GM12878 (cell line): ENCODE results near the gene FAM227B. TPM values are rescaled to one million over a fixed set of nuclear protein-coding genes. Genes with fewer than 3 reads are reported as not detected.

Experiments used
- ATAC-seq: fragments of 200-7000 bp; cut with Tn5 transposase; 3 replicates; pipeline ENCODE4 v1.9.1; 2020; ENCODE audit warnings: mild to moderate bottlenecking, moderate library complexity
- BruUV-seq: library from RNA; stranded (reverse); fragments of 400-500 nt; replicated peaks from 2 replicates; lab custom pipeline; 2021; lab: Mats Ljungman, UMichigan
- CTCF ChIA-PET: fragments of 300-600 bp; sonication (Branson Sonifier 250); formaldehyde crosslinking; extraction: SDS; loops from one replicate; lab custom pipeline; 2021; ENCODE audit warnings: inconsistent platforms; lab: Yijun Ruan, JAX
- POLR2A ChIA-PET: fragments of 350-600 bp; formaldehyde crosslinking; extraction: SDS; loops from one replicate; lab custom pipeline; 2021; ENCODE audit warnings: inconsistent platforms; lab: Charles Lee
- RAD21 ChIA-PET: fragments of 300-600 bp; sonication (Branson Sonifier 250); formaldehyde crosslinking; loops from one replicate; lab custom pipeline; 2023; ENCODE audit warnings: antibody characterized with exemption; ENCODE audit not compliant: unreplicated experiment; lab: Charles Lee
- SMC1A ChIA-PET: fragments of 300-600 bp; sonication (Branson Sonifier 250); formaldehyde crosslinking; loops from one replicate; lab custom pipeline; 2023; ENCODE audit not compliant: unreplicated experiment, uncharacterized antibody; lab: Charles Lee
- DNase-seq: peaks from one replicate; pipeline ENCODE4 v3.0.0-alpha.2; 2011; ENCODE audit warnings: low read depth, low spot score
- FAIRE-seq: peaks from 3 replicates; lab custom pipeline; 2011; peaks lifted over from hg19 to GRCh38; lab: Jason Lieb, UNC
- H2AFZ ChIP-seq: 2 replicates; pipeline ENCODE4 v1.6.0; 2011; ENCODE audit warnings: low read depth, low read length, control low read depth; ENCODE audit not compliant: control insufficient read depth
- H3K27ac ChIP-seq: 2 replicates; pipeline ENCODE4 v1.5.1; 2011; ENCODE audit warnings: control low read depth; ENCODE audit not compliant: control insufficient read depth, insufficient read depth
- H3K27me3 ChIP-seq, 2 experiments: replicated peaks in 1 of 2; 2 replicates each; pipeline versions ENCODE4 v1.6.0 to v1.6.1; 2011; ENCODE audit warnings: low read length in 1 of 2; ENCODE audit not compliant: control insufficient read depth in 2 of 2, insufficient read depth in 2 of 2
- H3K36me3 ChIP-seq, 2 experiments: 2 replicates each; pipeline ENCODE4 v1.5.1; 2011; ENCODE audit warnings: low read length in 1 of 2; ENCODE audit not compliant: control insufficient read depth in 2 of 2, insufficient read depth in 2 of 2
- H3K4me1 ChIP-seq: 2 replicates; pipeline ENCODE4 v1.6.1; 2011; ENCODE audit warnings: mild to moderate bottlenecking, low read length, moderate library complexity, mixed read lengths; ENCODE audit not compliant: control insufficient read depth, insufficient read depth
- H3K4me2 ChIP-seq: 2 replicates; pipeline ENCODE4 v1.6.0; 2011; ENCODE audit warnings: control low read depth; ENCODE audit not compliant: control insufficient read depth, insufficient read depth
- H3K4me3 ChIP-seq: fragments of 200-600 bp; sonication (generic); 2 replicates; pipeline ENCODE4 v1.5.1; 2016
- H3K79me2 ChIP-seq: 2 replicates; pipeline ENCODE4 v1.6.0; 2011; ENCODE audit warnings: low read length; ENCODE audit not compliant: control insufficient read depth, insufficient read depth
- H3K9ac ChIP-seq: 2 replicates; pipeline ENCODE4 v1.8.0; 2011; ENCODE audit warnings: low read length, control low read depth, mixed read lengths; ENCODE audit not compliant: control insufficient read depth, insufficient read depth
- H3K9me3 ChIP-seq: replicated peaks from 3 replicates; pipeline ENCODE4 v1.5.1; 2011; ENCODE audit warnings: mild to moderate bottlenecking, low read length; ENCODE audit not compliant: control insufficient read depth, insufficient read depth
- H4K20me1 ChIP-seq: 2 replicates; pipeline ENCODE4 v1.6.0; 2011; ENCODE audit not compliant: control insufficient read depth, insufficient read depth
- EGR1 ChIP-seq, 2 experiments: IDR thresholded peaks; 1 replicate in 1 of 2; 2 replicates in 1 of 2; pipeline ENCODE4 v1.6.1; 2011 to 2012; ENCODE audit warnings: low read depth in 2 of 2, low read length in 2 of 2, borderline replicate concordance in 1 of 2, mild to moderate bottlenecking in 1 of 2, moderate library complexity in 1 of 2
- ETV6 ChIP-seq, 2 experiments: fragments of 450-650 bp in 1 of 2; IDR thresholded peaks in 1 of 2; conservative IDR thresholded peaks in 1 of 2; 2 replicates each; pipeline ENCODE4 v1.6.1; 2014; ENCODE audit warnings: antibody characterized with exemption in 1 of 2, borderline replicate concordance in 1 of 2, low read depth in 1 of 2, mild to moderate bottlenecking in 1 of 2, moderate library complexity in 1 of 2
- GATAD2B ChIP-seq: fragments of 450-650 bp; conservative IDR thresholded peaks from 2 replicates; pipeline ENCODE4 v1.6.1; 2017; ENCODE audit warnings: low read depth, mild to moderate bottlenecking, moderate library complexity
- IKZF2 ChIP-seq, 2 experiments: fragments of 450-650 bp; IDR thresholded peaks; 2 replicates each; pipeline ENCODE4 v1.6.1; 2017; ENCODE audit warnings: mild to moderate bottlenecking in 2 of 2, moderate library complexity in 2 of 2
- MYB ChIP-seq: fragments of 150-350 bp; IDR thresholded peaks from 2 replicates; pipeline ENCODE4 v1.6.1; 2014; ENCODE audit warnings: mild to moderate bottlenecking, low read depth, low read length, borderline replicate concordance
- RCOR1 ChIP-seq: conservative IDR thresholded peaks from 2 replicates; pipeline ENCODE4 v1.6.1; 2012; ENCODE audit warnings: low read depth, low read length, improper control_type of control experiment
- RFX5 ChIP-seq: IDR thresholded peaks from 2 replicates; pipeline ENCODE4 v1.6.1; 2011; ENCODE audit warnings: low read depth, low read length, improper control_type of control experiment
- SMAD1 ChIP-seq: fragments of 450-650 bp; IDR thresholded peaks from 2 replicates; pipeline ENCODE4 v1.6.1; 2018; ENCODE audit warnings: mild to moderate bottlenecking, low read depth; ENCODE audit not compliant: partially characterized antibody
- SP1 ChIP-seq: IDR thresholded peaks from one replicate; pipeline ENCODE4 v1.6.1; 2011; ENCODE audit warnings: low read depth, low read length
- SREBF2 ChIP-seq: IDR thresholded peaks from 2 replicates; pipeline ENCODE4 v1.6.1; 2012; ENCODE audit warnings: mild to moderate bottlenecking, low read length
- YBX1 ChIP-seq: fragments of 450-650 bp; IDR thresholded peaks from 2 replicates; pipeline ENCODE4 v1.6.1; 2016; ENCODE audit warnings: antibody characterized with exemption
- ZZZ3 ChIP-seq: IDR thresholded peaks from 2 replicates; pipeline ENCODE4 v1.6.1; 2011; ENCODE audit warnings: low read depth; ENCODE audit not compliant: control insufficient read depth, insufficient read length
- WGBS: methylation state at CpG from one replicate; pipeline ENCODE4 v1.1.6; 2016; ENCODE audit warnings: low lambda C conversion rate; ENCODE audit not compliant: insufficient replicate concordance, insufficient coverage; ENCODE audit errors: missing lambda C conversion rate; 5-methylcytosine and 5-hydroxymethylcytosine counted together
- in situ Hi-C: fragments of 300-500 bp; cut with MboI; formaldehyde crosslinking; loops from 9 replicates; pipeline ENCODE4 v1.14.3; 2018; ENCODE audit warnings: mixed read lengths
- intact Hi-C: fragments of 100-400 bp; cut with micrococcal nuclease; formaldehyde crosslinking; loops from one replicate; pipeline ENCODE4 v1.14.2; 2022; ENCODE audit not compliant: unreplicated experiment
- polyA plus RNA-seq, 11 experiments: library from polyadenylated mRNA; depleted of rRNA in 4 of 11; unstranded in 6 of 11; stranded (reverse) in 5 of 11; fragments of >200 nt; fragmentation: Nextera tagmentation in 4 of 11; fragmentation: Illumina TruSeq in 1 of 11; extraction: Ambion mirVana in 4 of 11; extraction: Trizol in 1 of 11; gene quantifications; 1 replicate in 1 of 11; 2 replicates in 10 of 11; pipeline versions ENCODE4 v1.2.1 to v1.2.3, GENCODE V29; 2011 to 2016; ENCODE audit warnings: inconsistent platforms in 2 of 11, missing spikeins in 2 of 11, low read depth in 1 of 11
- total RNA-seq, 4 experiments: library from RNA; depleted of rRNA in 3 of 4; stranded (reverse); fragments of >200 nt in 3 of 4; fragmentation: Illumina TruSeq in 1 of 4; extraction: Trizol in 1 of 4; gene quantifications; 2 replicates each; pipeline versions ENCODE4 v1.2.1 to v1.2.3, GENCODE V29; 2013 to 2021
- TF ChIP-seq, protein P1 (sequence below): IDR thresholded peaks from 2 replicates; pipeline ENCODE4 v1.6.1; 2012; ENCODE audit warnings: low read length, inconsistent platforms

The FAM227B gene
- total and polyA plus RNA-seq, 10 of the 15 experiments (the other 5 are each of a cell fraction or from before 2014, with no cell fraction given), result 3.9 to 12.6 (median 6.9) TPM

DNA sequence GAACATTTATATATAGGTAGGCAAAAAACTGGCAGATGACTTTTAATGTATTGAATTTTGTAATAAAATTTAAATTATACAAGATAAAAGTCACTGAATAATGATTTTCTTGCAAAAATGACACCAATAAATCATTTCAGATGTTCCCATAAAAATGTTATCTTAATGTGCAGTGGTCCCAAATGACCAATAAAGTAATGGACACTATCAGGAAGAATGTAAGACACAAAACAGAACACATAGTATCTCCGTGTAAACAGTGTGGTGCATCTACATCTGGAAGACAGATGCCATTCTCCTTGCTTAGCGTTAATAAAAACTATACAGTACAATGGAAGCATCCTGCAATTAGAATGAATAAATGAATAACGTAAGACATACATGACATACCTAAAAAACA is 156.1 kb downstream of the FAM227B start:
- Histone ChIP-seq H3K36me3 (no peaks in the 10 kb centered on the region), H3K4me2 (no peak overlapping the region), H2AFZ (no peak overlapping the region), H3K9me3 (no peaks in the 10 kb centered on the region), H3K79me2 (no peaks in the 10 kb centered on the region), H3K27ac (no peak overlapping the region), H3K4me1 (no peaks in the 10 kb centered on the region), H3K4me3 (no peak overlapping the region), H3K27me3 (no peaks in the 10 kb centered on the region), H4K20me1 (no peaks in the 10 kb centered on the region), H3K9ac (no peak overlapping the region)
- ChIA-PET POLR2A (no interaction called here), SMC1A (no interaction called here), CTCF (no interaction called here), RAD21 (no interaction called here)
- DNase-seq, result no peak
- no TSS peak for BruUV-seq
- in situ Hi-C loops (no loop called here), intact Hi-C loops (no loop called here)
- WGBS, result 48% methylated on average over 3 of the region's 3 CpGs
- ATAC-seq, result no peak
- no peak for TF ChIP-seq RCOR1
- no peak for TF ChIP-seq ZZZ3
- TF ChIP-seq ETV6 (conservative IDR thresholded peaks at IDR 0.05 in 1 of 2, IDR thresholded peaks at IDR 0.05 in 1 of 2; ENCODE audit: borderline replicate concordance in 1 of 2, low read depth in 1 of 2), result no peak
- TF ChIP-seq, protein P1, sequence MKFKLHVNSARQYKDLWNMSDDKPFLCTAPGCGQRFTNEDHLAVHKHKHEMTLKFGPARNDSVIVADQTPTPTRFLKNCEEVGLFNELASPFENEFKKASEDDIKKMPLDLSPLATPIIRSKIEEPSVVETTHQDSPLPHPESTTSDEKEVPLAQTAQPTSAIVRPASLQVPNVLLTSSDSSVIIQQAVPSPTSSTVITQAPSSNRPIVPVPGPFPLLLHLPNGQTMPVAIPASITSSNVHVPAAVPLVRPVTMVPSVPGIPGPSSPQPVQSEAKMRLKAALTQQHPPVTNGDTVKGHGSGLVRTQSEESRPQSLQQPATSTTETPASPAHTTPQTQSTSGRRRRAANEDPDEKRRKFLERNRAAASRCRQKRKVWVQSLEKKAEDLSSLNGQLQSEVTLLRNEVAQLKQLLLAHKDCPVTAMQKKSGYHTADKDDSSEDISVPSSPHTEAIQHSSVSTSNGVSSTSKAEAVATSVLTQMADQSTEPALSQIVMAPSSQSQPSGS, result no peak
- TF ChIP-seq MYB, result no peak
- no peak for TF ChIP-seq SMAD1
- no peak for TF ChIP-seq SREBF2
- TF ChIP-seq GATAD2B, result no peak
- TF ChIP-seq RFX5, result no peak
- no peak for TF ChIP-seq IKZF2 (IDR thresholded peaks at IDR 0.05)
- no peak for TF ChIP-seq EGR1 (IDR thresholded peaks at IDR 0.05; ENCODE audit: borderline replicate concordance in 1 of 2, low read depth in 2 of 2, low read length in 2 of 2)
- no peak for TF ChIP-seq YBX1
- no peak for TF ChIP-seq SP1
- no peak for FAIRE-seq
